Activated T-cell treated with anti-CD3 and anti-CD28 coated beads, Interleukin-2, amount 50 U/mL, for 72 hours (primary cell): ENCODE results near the gene PPM1L. TPM values are rescaled to one million over a fixed set of nuclear protein-coding genes. Genes with fewer than 3 reads are reported as not detected.
"Not testable (repeated sequence)": the region's sequence is repeated elsewhere in the genome, so short reads cannot be mapped to it uniquely, and the experiment has no call there.

Experiments used
- ATAC-seq, 2 donors: fragments of 150-1000 bp; cut with Tn5 transposase; replicated peaks in 1 of 2; 2 replicates each; pipeline ENCODE4 v1.10.0; 2021; ENCODE audit warnings: moderate library complexity in 2 of 2, mild to moderate bottlenecking in 1 of 2
- DNase-seq, 2 donors: peaks; one replicate each; pipeline ENCODE4 v3.0.0; 2021 to 2022; ENCODE audit warnings: mixed read lengths in 1 of 2
- H3K27ac Mint-ChIP-seq: one replicate; pipeline ENCODE4 v1.8.0; 2022; ENCODE audit warnings: mild to moderate bottlenecking, moderate library complexity, mixed read lengths
- H3K27me3 Mint-ChIP-seq: one replicate; pipeline ENCODE4 v1.8.0; 2022; ENCODE audit warnings: low read depth, mixed read lengths
- H3K36me3 Mint-ChIP-seq, 2 donors: one replicate each; pipeline ENCODE4 v1.8.0; 2022; ENCODE audit warnings: mixed read lengths in 2 of 2, mild to moderate bottlenecking in 1 of 2; ENCODE audit not compliant: insufficient read depth in 2 of 2
- H3K4me1 Mint-ChIP-seq: one replicate; pipeline ENCODE4 v1.8.0; 2022; ENCODE audit warnings: low read depth, mixed read lengths
- H3K4me3 Mint-ChIP-seq, 2 donors: one replicate each; pipeline ENCODE4 v1.8.0; 2022; ENCODE audit warnings: mild to moderate bottlenecking in 2 of 2, mixed read lengths in 2 of 2, moderate library complexity in 2 of 2
- H3K9me3 Mint-ChIP-seq, 2 donors: one replicate each; pipeline ENCODE4 v1.8.0; 2022; ENCODE audit warnings: mixed read lengths in 2 of 2
- total RNA-seq, 2 donors: library from RNA; stranded (reverse); gene quantifications; one replicate each; pipeline ENCODE4 v1.2.3, GENCODE V29; 2022

Gene PPM1L
- total RNA-seq = 1 to 10 TPM; 6.4 to 7.8 TPM

- Mint-ChIP-seq H3K4me3 (peak within 1 kb of the TSS; percentile 94 to 97), H3K9me3 (no peaks in the 10 kb centered on the region), H3K27me3 (peaks cover 17% of the 10 kb centered on the region), H3K36me3 (peaks cover 0 to 2% of the 10 kb centered on the region in 2 donors), H3K27ac (peak within 1 kb of the TSS; percentile 93), H3K4me1 (peaks cover 28% of the 10 kb centered on the region)
- DNase-seq (peak; percentile 65 to 66), ATAC-seq (peak; percentile 54 to 55)
Observed at GRCh38 chr3:160755776-160756304, at the start of gene PPM1L. Gene PPM1L, plus strand, starts transcription at chr3:160756231.

GRCh38 chr3:160707187-160707794 is 48.7 kb upstream of the PPM1L start:
- Mint-ChIP-seq H3K27me3 (peaks cover 51% of the 10 kb centered on the region), H3K4me1 (no peaks in the 10 kb centered on the region), H3K4me3 (no peak overlapping the region), H3K27ac (no peak overlapping the region), H3K36me3 (no peaks in the 10 kb centered on the region), H3K9me3 (no peaks in the 10 kb centered on the region)
- ATAC-seq (peak in 1 of 2 donors; percentile 62), DNase-seq (peak; percentile 8 to 23)

GRCh38 chr3:160709477-160710182 is 46.4 kb upstream of the PPM1L start:
- Mint-ChIP-seq H3K27me3 (peaks cover 51% of the 10 kb centered on the region), H3K9me3 (no peaks in the 10 kb centered on the region), H3K4me3 (no peak overlapping the region), H3K4me1 (no peaks in the 10 kb centered on the region), H3K36me3 (no peaks in the 10 kb centered on the region), H3K27ac (no peak overlapping the region)
- ATAC-seq (no peak), DNase-seq (no peak)

- H3K36me3 Mint-ChIP-seq, H3K9me3 Mint-ChIP-seq, ATAC-seq, DNase-seq, H3K4me1 Mint-ChIP-seq, H3K27ac Mint-ChIP-seq, H3K4me3 Mint-ChIP-seq: not testable (repeated sequence)
- peaks cover 23% of the 10 kb centered on the region for H3K27me3 Mint-ChIP-seq
Observed at GRCh38 chr3:160713144-160713543, 42.9 kb upstream of the PPM1L start.

GRCh38 chr3:160719710-160720109 is 36.3 kb upstream of the PPM1L start:
- Mint-ChIP-seq H3K4me1 (no peaks in the 10 kb centered on the region), H3K27ac (no peak overlapping the region), H3K4me3 (no peak overlapping the region), H3K9me3 (no peaks in the 10 kb centered on the region), H3K36me3 (no peaks in the 10 kb centered on the region), H3K27me3 (peaks cover 5% of the 10 kb centered on the region)
- DNase-seq (no peak), ATAC-seq (no peak)

- Mint-ChIP-seq H3K9me3 (no peaks in the 10 kb centered on the region), H3K4me3 (no peak overlapping the region), H3K36me3 (no peaks in the 10 kb centered on the region), H3K4me1 (no peaks in the 10 kb centered on the region), H3K27me3 (peaks cover 5% of the 10 kb centered on the region), H3K27ac (no peak overlapping the region)
- ATAC-seq (no peak), DNase-seq (no peak)
Observed at GRCh38 chr3:160720123-160720746, 35.8 kb upstream of the PPM1L start.

GRCh38 chr3:160722331-160722730 is 33.7 kb upstream of the PPM1L start:
- Mint-ChIP-seq H3K27ac (no peak overlapping the region), H3K4me3 (no peak overlapping the region), H3K4me1 (no peaks in the 10 kb centered on the region), H3K36me3 (no peaks in the 10 kb centered on the region), H3K27me3 (peaks cover 5% of the 10 kb centered on the region), H3K9me3 (no peaks in the 10 kb centered on the region)
- ATAC-seq (no peak), DNase-seq (no peak)

- Mint-ChIP-seq H3K4me1 (no peaks in the 10 kb centered on the region), H3K27me3 (peaks cover 5% of the 10 kb centered on the region), H3K4me3 (no peak overlapping the region), H3K9me3 (no peaks in the 10 kb centered on the region), H3K36me3 (no peaks in the 10 kb centered on the region), H3K27ac (no peak overlapping the region)
- DNase-seq = no peak
- no peak for ATAC-seq
Observed at GRCh38 chr3:160725338-160725737, 30.7 kb upstream of the PPM1L start.

- H3K27me3 Mint-ChIP-seq = no peaks in the 10 kb centered on the region
- DNase-seq (no peak), ATAC-seq (no peak)
- H3K36me3 Mint-ChIP-seq = no peaks in the 10 kb centered on the region
- no peaks in the 10 kb centered on the region for H3K9me3 Mint-ChIP-seq
- H3K4me3 Mint-ChIP-seq = no peak overlapping the region
- H3K4me1 Mint-ChIP-seq = no peaks in the 10 kb centered on the region
- H3K27ac Mint-ChIP-seq = no peak overlapping the region
Observed at GRCh38 chr3:160735826-160736225, 20.2 kb upstream of the PPM1L start.

GRCh38 chr3:160738048-160738447 is 18.0 kb upstream of the PPM1L start:
- no peak overlapping the region for H3K4me3 Mint-ChIP-seq
- H3K4me1 Mint-ChIP-seq = no peaks in the 10 kb centered on the region
- ATAC-seq (no peak), DNase-seq (no peak)
- H3K36me3 Mint-ChIP-seq = no peaks in the 10 kb centered on the region
- H3K27me3 Mint-ChIP-seq = peaks cover 15% of the 10 kb centered on the region
- no peak overlapping the region for H3K27ac Mint-ChIP-seq
- no peaks in the 10 kb centered on the region for H3K9me3 Mint-ChIP-seq

GRCh38 chr3:160739079-160739478 is 17.0 kb upstream of the PPM1L start:
- H3K27ac Mint-ChIP-seq = no peak overlapping the region
- ATAC-seq (no peak), DNase-seq (no peak)
- no peaks in the 10 kb centered on the region for H3K9me3 Mint-ChIP-seq
- H3K4me1 Mint-ChIP-seq = no peaks in the 10 kb centered on the region
- no peaks in the 10 kb centered on the region for H3K36me3 Mint-ChIP-seq
- no peak overlapping the region for H3K4me3 Mint-ChIP-seq
- H3K27me3 Mint-ChIP-seq = peaks cover 25% of the 10 kb centered on the region

- Mint-ChIP-seq H3K27ac (no peak overlapping the region), H3K36me3 (no peaks in the 10 kb centered on the region), H3K9me3 (no peaks in the 10 kb centered on the region), H3K27me3 (peaks cover 50% of the 10 kb centered on the region), H3K4me1 (peaks cover 4% of the 10 kb centered on the region), H3K4me3 (no peak overlapping the region)
- ATAC-seq (no peak), DNase-seq (no peak)
Observed at GRCh38 chr3:160746976-160747375, 9.1 kb upstream of the PPM1L start.

GRCh38 chr3:160747422-160747821 is 8.6 kb upstream of the PPM1L start:
- no peaks in the 10 kb centered on the region for H3K36me3 Mint-ChIP-seq
- H3K4me1 Mint-ChIP-seq = peaks cover 4% of the 10 kb centered on the region
- H3K27ac Mint-ChIP-seq = no peak overlapping the region
- no peaks in the 10 kb centered on the region for H3K9me3 Mint-ChIP-seq
- no peak overlapping the region for H3K4me3 Mint-ChIP-seq
- no peak for ATAC-seq
- peaks cover 46% of the 10 kb centered on the region for H3K27me3 Mint-ChIP-seq
- DNase-seq = no peak
